ENCODE results near the gene CCDC83. TPM values are rescaled to one million over a fixed set of nuclear protein-coding genes. Genes with fewer than 3 reads are reported as not detected.

The CCDC83 gene
- total RNA-seq, 4 donors from 2014 or later = not detected

GRCh38 chr11:85893395-85893794 lies 38.2 kb downstream of the CCDC83 start:
- DNase-seq (ENCODE audit: low spot score in 2 of 2) = no peak
- no peaks in the 10 kb centered on the region for H3K9me3 ChIP-seq
- 50 to 54% methylated on average over 6 of the region's 6 CpGs for WGBS, 2 donors
- no peak overlapping the region for H3K4me3 ChIP-seq
- no peaks in the 10 kb centered on the region for H3K27me3 ChIP-seq
- TF ChIP-seq EP300 (IDR thresholded peaks at IDR 0.05) = no peak
- TF ChIP-seq POLR2A (IDR thresholded peaks at IDR 0.05) = no peak
- TF ChIP-seq, protein P1, sequence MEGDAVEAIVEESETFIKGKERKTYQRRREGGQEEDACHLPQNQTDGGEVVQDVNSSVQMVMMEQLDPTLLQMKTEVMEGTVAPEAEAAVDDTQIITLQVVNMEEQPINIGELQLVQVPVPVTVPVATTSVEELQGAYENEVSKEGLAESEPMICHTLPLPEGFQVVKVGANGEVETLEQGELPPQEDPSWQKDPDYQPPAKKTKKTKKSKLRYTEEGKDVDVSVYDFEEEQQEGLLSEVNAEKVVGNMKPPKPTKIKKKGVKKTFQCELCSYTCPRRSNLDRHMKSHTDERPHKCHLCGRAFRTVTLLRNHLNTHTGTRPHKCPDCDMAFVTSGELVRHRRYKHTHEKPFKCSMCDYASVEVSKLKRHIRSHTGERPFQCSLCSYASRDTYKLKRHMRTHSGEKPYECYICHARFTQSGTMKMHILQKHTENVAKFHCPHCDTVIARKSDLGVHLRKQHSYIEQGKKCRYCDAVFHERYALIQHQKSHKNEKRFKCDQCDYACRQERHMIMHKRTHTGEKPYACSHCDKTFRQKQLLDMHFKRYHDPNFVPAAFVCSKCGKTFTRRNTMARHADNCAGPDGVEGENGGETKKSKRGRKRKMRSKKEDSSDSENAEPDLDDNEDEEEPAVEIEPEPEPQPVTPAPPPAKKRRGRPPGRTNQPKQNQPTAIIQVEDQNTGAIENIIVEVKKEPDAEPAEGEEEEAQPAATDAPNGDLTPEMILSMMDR (IDR thresholded peaks at IDR 0.05) = no peak
- no peak overlapping the region for H3K27ac ChIP-seq
- H3K36me3 ChIP-seq = no peaks in the 10 kb centered on the region
- no peaks in the 10 kb centered on the region for H3K4me1 ChIP-seq

GRCh38 chr11:85896876-85897275 lies 41.7 kb downstream of the CCDC83 start:
- Histone ChIP-seq H3K9me3 (no peaks in the 10 kb centered on the region), H3K27me3 (no peaks in the 10 kb centered on the region), H3K27ac (no peak overlapping the region), H3K4me1 (no peaks in the 10 kb centered on the region), H3K36me3 (no peaks in the 10 kb centered on the region), H3K4me3 (no peak overlapping the region)
- WGBS, 2 donors = 92 to 94% methylated on average over 3 of the region's 3 CpGs
- no peak for DNase-seq (ENCODE audit: low spot score in 2 of 2)
- TF ChIP-seq, protein P1 (IDR thresholded peaks at IDR 0.05) = no peak
- TF ChIP-seq EP300 (IDR thresholded peaks at IDR 0.05) = no peak
- no peak for TF ChIP-seq POLR2A (IDR thresholded peaks at IDR 0.05)

- H3K4me1 ChIP-seq = no peaks in the 10 kb centered on the region
- no peak overlapping the region for H3K27ac ChIP-seq
- 46 to 62% methylated on average over 2 of the region's 2 CpGs for WGBS, 2 donors
- H3K4me3 ChIP-seq = no peak overlapping the region
- DNase-seq (ENCODE audit: low spot score in 2 of 2) = no peak
- H3K27me3 ChIP-seq = no peaks in the 10 kb centered on the region
- no peak for TF ChIP-seq EP300 (IDR thresholded peaks at IDR 0.05)
- H3K36me3 ChIP-seq = no peaks in the 10 kb centered on the region
- no peaks in the 10 kb centered on the region for H3K9me3 ChIP-seq
Measured at GRCh38 chr11:85898456-85898855, 43.3 kb downstream of the CCDC83 start.

DNA sequence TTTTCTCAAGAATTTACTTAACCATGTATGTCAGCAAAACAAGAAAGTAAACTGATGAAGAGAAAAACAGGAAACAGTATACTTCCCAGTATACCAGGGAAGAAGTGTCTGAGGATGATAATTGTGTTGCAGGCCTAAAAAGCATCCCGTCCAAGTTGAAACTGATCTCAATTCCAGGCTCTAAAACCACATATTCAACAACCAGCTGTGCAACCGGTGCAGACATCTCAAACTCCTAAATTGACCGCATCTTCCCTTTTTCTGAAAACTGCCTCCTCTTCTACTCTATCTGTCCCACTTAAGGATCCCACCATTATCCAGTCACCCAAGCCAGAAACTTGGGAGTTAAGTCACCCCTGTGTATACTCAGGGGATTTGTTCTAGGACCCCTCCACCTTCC lies 47.2 kb downstream of the CCDC83 start:
- DNase-seq (ENCODE audit: low spot score in 2 of 2) = no peak
- Histone ChIP-seq H3K36me3 (no peaks in the 10 kb centered on the region), H3K9me3 (no peaks in the 10 kb centered on the region), H3K4me3 (no peak overlapping the region), H3K4me1 (no peaks in the 10 kb centered on the region), H3K27me3 (no peaks in the 10 kb centered on the region), H3K27ac (no peak overlapping the region)
- no peak for TF ChIP-seq EP300 (IDR thresholded peaks at IDR 0.05)
- TF ChIP-seq POLR2A (IDR thresholded peaks at IDR 0.05) = no peak
- TF ChIP-seq, protein P1 (IDR thresholded peaks at IDR 0.05) = no peak
- 73 to 81% methylated on average over 3 of the region's 3 CpGs for WGBS, 2 donors

GRCh38 chr11:85903406-85903805 lies 48.2 kb downstream of the CCDC83 start:
- DNase-seq (ENCODE audit: low spot score in 2 of 2) = no peak
- 70 to 76% methylated on average over 4 of the region's 4 CpGs for WGBS, 2 donors
- Histone ChIP-seq H3K9me3 (no peaks in the 10 kb centered on the region), H3K4me1 (no peaks in the 10 kb centered on the region), H3K27ac (no peak overlapping the region), H3K36me3 (no peaks in the 10 kb centered on the region), H3K27me3 (no peaks in the 10 kb centered on the region), H3K4me3 (no peak overlapping the region)
- TF ChIP-seq, protein P1 (IDR thresholded peaks at IDR 0.05) = no peak
- TF ChIP-seq EP300 (IDR thresholded peaks at IDR 0.05) = no peak
- TF ChIP-seq POLR2A (IDR thresholded peaks at IDR 0.05) = no peak

GRCh38 chr11:85903811-85904210 lies 48.6 kb downstream of the CCDC83 start:
- no peaks in the 10 kb centered on the region for H3K27me3 ChIP-seq
- TF ChIP-seq POLR2A (IDR thresholded peaks at IDR 0.05) = no peak
- TF ChIP-seq EP300 (IDR thresholded peaks at IDR 0.05) = no peak
- TF ChIP-seq, protein P1 (IDR thresholded peaks at IDR 0.05) = no peak
- no peak overlapping the region for H3K4me3 ChIP-seq
- H3K36me3 ChIP-seq = no peaks in the 10 kb centered on the region
- H3K27ac ChIP-seq = no peak overlapping the region
- H3K4me1 ChIP-seq = no peaks in the 10 kb centered on the region
- 99 to 100% methylated on average over 3 of the region's 3 CpGs for WGBS, 2 donors
- no peaks in the 10 kb centered on the region for H3K9me3 ChIP-seq
- DNase-seq (ENCODE audit: low spot score in 2 of 2) = no peak
